ENCODE results near the gene HRH1. TPM values are rescaled to one million over a fixed set of nuclear protein-coding genes. Genes with fewer than 3 reads are reported as not detected.

Gene HRH1
- total RNA-seq, 1 experiment from 2014 or later, result 7.0 TPM

DNA sequence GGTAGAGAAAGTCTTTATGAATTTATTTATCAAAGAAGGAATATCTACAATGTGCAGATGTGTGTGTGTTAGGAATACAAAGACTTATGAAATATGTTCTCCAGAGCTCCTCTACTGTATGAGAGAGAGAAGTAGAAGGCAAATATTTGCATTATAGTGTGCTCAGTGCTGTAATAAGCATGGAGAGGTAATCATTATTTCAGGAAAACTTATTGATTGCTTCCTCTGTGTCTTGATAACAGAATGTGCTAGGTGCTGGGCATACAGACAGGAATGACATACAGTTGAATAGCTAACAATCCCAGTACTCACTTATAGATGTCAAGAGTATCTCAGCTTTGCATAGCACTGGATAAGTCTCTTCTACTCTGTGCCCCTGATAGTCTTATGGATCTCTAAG lies 148.2 kb downstream of the HRH1 start:
- H4K20me1 ChIP-seq (ENCODE audit: insufficient read depth), result no peaks in the 10 kb centered on the region
- H3K36me3 ChIP-seq (ENCODE audit: control insufficient read depth in 1 of 2, insufficient read depth in 2 of 2, low read length in 2 of 2), result peaks cover 9 to 16% of the 10 kb centered on the region in 2 experiments; a peak in 3 of 4 replicates
- H3K9me2 ChIP-seq (ENCODE audit: insufficient read depth), result no peaks in the 10 kb centered on the region
- peaks cover 0 to 9% of the 10 kb centered on the region in 2 experiments; a peak in 1 of 4 replicates for H3K4me1 ChIP-seq (ENCODE audit: control insufficient read depth in 1 of 2, insufficient read depth in 2 of 2, low read length in 2 of 2)
- no peak overlapping the region for H2AFZ ChIP-seq (ENCODE audit: low read depth, low read length, poor library complexity, severe bottlenecking)
- H3K27ac ChIP-seq (ENCODE audit: low read depth, low read length), result no peak overlapping the region
- no peak overlapping the region for H3K9ac ChIP-seq (ENCODE audit: low read length)
- H3K27me3 ChIP-seq (ENCODE audit: insufficient read depth, low read length), result no peaks in the 10 kb centered on the region
- ATAC-seq (no peak), DNase-seq (ENCODE audit: low read depth, low spot score) (no peak)
- CTCF ChIA-PET, result no interaction called here
- BruUV-seq (replicated peaks), result no TSS peak
- H3K79me2 ChIP-seq (ENCODE audit: insufficient read depth, low read length), result no peaks in the 10 kb centered on the region
- H3K4me3 ChIP-seq (replicated peaks in 1 of 2; ENCODE audit: low read depth in 1 of 2, low read length in 2 of 2), result no peak overlapping the region
- POLR2A ChIA-PET, result no interaction called here
- intact Hi-C loops (cut with micrococcal nuclease), result no loop called here
- TF ChIP-seq CBX3 (IDR thresholded peaks at IDR 0.05; ENCODE audit: low read depth), result no peak
- no peak for TF ChIP-seq YY1 (IDR thresholded peaks at IDR 0.05; ENCODE audit: extremely low read depth, insufficient replicate concordance, low read depth, low read length)
- no peak for TF ChIP-seq TCF7L2 (IDR thresholded peaks at IDR 0.05; ENCODE audit: borderline replicate concordance, extremely low read depth, insufficient read depth, insufficient read length)
- TF ChIP-seq, protein P1, sequence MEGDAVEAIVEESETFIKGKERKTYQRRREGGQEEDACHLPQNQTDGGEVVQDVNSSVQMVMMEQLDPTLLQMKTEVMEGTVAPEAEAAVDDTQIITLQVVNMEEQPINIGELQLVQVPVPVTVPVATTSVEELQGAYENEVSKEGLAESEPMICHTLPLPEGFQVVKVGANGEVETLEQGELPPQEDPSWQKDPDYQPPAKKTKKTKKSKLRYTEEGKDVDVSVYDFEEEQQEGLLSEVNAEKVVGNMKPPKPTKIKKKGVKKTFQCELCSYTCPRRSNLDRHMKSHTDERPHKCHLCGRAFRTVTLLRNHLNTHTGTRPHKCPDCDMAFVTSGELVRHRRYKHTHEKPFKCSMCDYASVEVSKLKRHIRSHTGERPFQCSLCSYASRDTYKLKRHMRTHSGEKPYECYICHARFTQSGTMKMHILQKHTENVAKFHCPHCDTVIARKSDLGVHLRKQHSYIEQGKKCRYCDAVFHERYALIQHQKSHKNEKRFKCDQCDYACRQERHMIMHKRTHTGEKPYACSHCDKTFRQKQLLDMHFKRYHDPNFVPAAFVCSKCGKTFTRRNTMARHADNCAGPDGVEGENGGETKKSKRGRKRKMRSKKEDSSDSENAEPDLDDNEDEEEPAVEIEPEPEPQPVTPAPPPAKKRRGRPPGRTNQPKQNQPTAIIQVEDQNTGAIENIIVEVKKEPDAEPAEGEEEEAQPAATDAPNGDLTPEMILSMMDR (IDR thresholded peaks at IDR 0.05 in 2 of 3, conservative IDR thresholded peaks at IDR 0.05 in 1 of 3; ENCODE audit: borderline replicate concordance in 1 of 3, insufficient read depth in 1 of 3, low read depth in 2 of 3, low read length in 2 of 3), result no peak
- TF ChIP-seq, protein P2, sequence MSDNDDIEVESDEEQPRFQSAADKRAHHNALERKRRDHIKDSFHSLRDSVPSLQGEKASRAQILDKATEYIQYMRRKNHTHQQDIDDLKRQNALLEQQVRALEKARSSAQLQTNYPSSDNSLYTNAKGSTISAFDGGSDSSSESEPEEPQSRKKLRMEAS (IDR thresholded peaks at IDR 0.05), result no peak
- no peaks in the 10 kb centered on the region for H3K9me3 ChIP-seq (ENCODE audit: control insufficient read depth in 1 of 2, insufficient read depth in 1 of 2, low read depth in 1 of 2, low read length in 2 of 2)
- H3K4me2 ChIP-seq (ENCODE audit: low read length), result no peak overlapping the region
- RAD21 ChIA-PET (ENCODE audit: low non-redundant PET in 1 of 2, low total read pairs in 2 of 2, uncharacterized antibody in 2 of 2, unreplicated experiment in 2 of 2), result no interaction called here

DNA sequence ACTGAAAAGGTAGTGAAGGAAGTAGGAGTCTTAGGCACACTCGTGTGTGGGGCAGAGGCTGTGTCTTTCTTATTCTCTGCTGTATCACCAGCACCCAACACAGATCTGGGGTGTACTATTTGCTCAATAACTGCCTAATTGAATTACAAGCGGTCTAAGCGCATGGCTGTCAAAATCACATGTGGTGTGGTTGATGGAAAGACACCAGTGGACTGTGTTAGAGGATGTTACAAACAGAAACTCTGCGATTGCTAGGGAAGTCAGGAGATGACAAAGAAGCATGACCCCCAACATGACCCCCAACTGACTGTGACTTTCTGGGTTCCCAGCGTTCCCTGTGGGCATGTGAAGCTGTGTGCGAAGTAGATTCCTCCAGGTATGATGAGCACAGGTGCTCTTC lies 149.9 kb downstream of the HRH1 start:
- no peak for DNase-seq (ENCODE audit: low read depth, low spot score)
- no peak overlapping the region for H3K4me3 ChIP-seq (replicated peaks in 1 of 2; ENCODE audit: low read depth in 1 of 2, low read length in 2 of 2)
- no peak overlapping the region for H3K27ac ChIP-seq (ENCODE audit: low read depth, low read length)
- intact Hi-C loops (cut with micrococcal nuclease), result no loop called here
- peaks cover 21 to 25% of the 10 kb centered on the region in 2 experiments; a peak in 3 of 4 replicates for H3K36me3 ChIP-seq (ENCODE audit: control insufficient read depth in 1 of 2, insufficient read depth in 2 of 2, low read length in 2 of 2)
- H3K9ac ChIP-seq (ENCODE audit: low read length), result no peak overlapping the region
- no peak overlapping the region for H2AFZ ChIP-seq (ENCODE audit: low read depth, low read length, poor library complexity, severe bottlenecking)
- no peak overlapping the region for H3K4me2 ChIP-seq (ENCODE audit: low read length)
- ChIA-PET CTCF (no interaction called here), POLR2A (no interaction called here), RAD21 (ENCODE audit: low non-redundant PET in 1 of 2, low total read pairs in 2 of 2, uncharacterized antibody in 2 of 2, unreplicated experiment in 2 of 2) (no interaction called here)
- no peaks in the 10 kb centered on the region for H3K27me3 ChIP-seq (ENCODE audit: insufficient read depth, low read length)
- TF ChIP-seq YY1 (IDR thresholded peaks at IDR 0.05; ENCODE audit: extremely low read depth, insufficient replicate concordance, low read depth, low read length) (no peak), EZH2 (IDR thresholded peaks at IDR 0.05) (no peak), FOSL1 (IDR thresholded peaks at IDR 0.05; ENCODE audit: low read depth) (no peak), SRF (IDR thresholded peaks at IDR 0.05; ENCODE audit: low read depth) (no peak), CEBPB (IDR thresholded peaks at IDR 0.05; ENCODE audit: low read depth) (no peak), SIN3A (IDR thresholded peaks at IDR 0.05; ENCODE audit: low read depth) (no peak), RAD21 (IDR thresholded peaks at IDR 0.05; ENCODE audit: low read depth) (no peak), POLR2A (IDR thresholded peaks at IDR 0.05; ENCODE audit: borderline replicate concordance, extremely low read depth, insufficient read depth, insufficient read length) (no peak), CBX3 (IDR thresholded peaks at IDR 0.05; ENCODE audit: low read depth) (no peak), SP1 (IDR thresholded peaks at IDR 0.05; ENCODE audit: low read depth) (no peak), JUND (IDR thresholded peaks at IDR 0.05) (no peak), EGR1 (IDR thresholded peaks at IDR 0.05; ENCODE audit: low read depth) (no peak), ZNF274 (IDR thresholded peaks at IDR 0.05; ENCODE audit: low read depth, low read length) (no peak), TCF7L2 (IDR thresholded peaks at IDR 0.05; ENCODE audit: borderline replicate concordance, extremely low read depth, insufficient read depth, insufficient read length) (no peak), EZH2phosphoT487 (IDR thresholded peaks at IDR 0.05; ENCODE audit: borderline replicate concordance) (no peak)
- TF ChIP-seq, protein P3, sequence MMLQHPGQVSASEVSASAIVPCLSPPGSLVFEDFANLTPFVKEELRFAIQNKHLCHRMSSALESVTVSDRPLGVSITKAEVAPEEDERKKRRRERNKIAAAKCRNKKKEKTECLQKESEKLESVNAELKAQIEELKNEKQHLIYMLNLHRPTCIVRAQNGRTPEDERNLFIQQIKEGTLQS (IDR thresholded peaks at IDR 0.05), result no peak
- TF ChIP-seq, protein P2 (IDR thresholded peaks at IDR 0.05), result no peak
- no peaks in the 10 kb centered on the region for H4K20me1 ChIP-seq (ENCODE audit: insufficient read depth)
- no peaks in the 10 kb centered on the region for H3K79me2 ChIP-seq (ENCODE audit: insufficient read depth, low read length)
- H3K4me1 ChIP-seq (ENCODE audit: control insufficient read depth in 1 of 2, insufficient read depth in 2 of 2, low read length in 2 of 2), result peaks cover 0 to 9% of the 10 kb centered on the region in 2 experiments; a peak in 1 of 4 replicates
- no peaks in the 10 kb centered on the region for H3K9me2 ChIP-seq (ENCODE audit: insufficient read depth)
- no TSS peak for BruUV-seq (replicated peaks)
- no peaks in the 10 kb centered on the region for H3K9me3 ChIP-seq (ENCODE audit: control insufficient read depth in 1 of 2, insufficient read depth in 1 of 2, low read depth in 1 of 2, low read length in 2 of 2)
- no peak for ATAC-seq

Measured in HCT116 (cell line).